ENCODE data around the gene C1orf105.

DNA sequence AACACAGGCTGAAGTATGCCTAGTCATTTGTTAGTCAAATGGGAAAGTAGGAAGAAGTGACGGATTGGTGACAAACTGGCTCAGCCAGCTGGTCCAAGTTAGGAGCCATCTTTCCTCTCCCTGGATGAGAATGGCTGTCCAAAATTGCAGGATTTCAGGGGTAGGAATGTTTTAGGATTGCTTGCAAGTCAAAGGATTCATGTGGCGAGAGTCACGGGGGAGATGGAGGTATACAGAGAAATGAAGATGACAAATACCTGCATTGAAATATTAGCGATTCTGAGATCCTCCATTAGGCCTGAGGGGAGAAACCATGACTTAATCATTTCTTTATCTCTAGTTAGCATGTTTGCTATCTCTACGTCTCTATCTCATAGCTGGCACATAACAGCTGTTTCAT, 65.1 kb downstream of the C1orf105 start:
- TF ChIP-seq, protein P1, sequence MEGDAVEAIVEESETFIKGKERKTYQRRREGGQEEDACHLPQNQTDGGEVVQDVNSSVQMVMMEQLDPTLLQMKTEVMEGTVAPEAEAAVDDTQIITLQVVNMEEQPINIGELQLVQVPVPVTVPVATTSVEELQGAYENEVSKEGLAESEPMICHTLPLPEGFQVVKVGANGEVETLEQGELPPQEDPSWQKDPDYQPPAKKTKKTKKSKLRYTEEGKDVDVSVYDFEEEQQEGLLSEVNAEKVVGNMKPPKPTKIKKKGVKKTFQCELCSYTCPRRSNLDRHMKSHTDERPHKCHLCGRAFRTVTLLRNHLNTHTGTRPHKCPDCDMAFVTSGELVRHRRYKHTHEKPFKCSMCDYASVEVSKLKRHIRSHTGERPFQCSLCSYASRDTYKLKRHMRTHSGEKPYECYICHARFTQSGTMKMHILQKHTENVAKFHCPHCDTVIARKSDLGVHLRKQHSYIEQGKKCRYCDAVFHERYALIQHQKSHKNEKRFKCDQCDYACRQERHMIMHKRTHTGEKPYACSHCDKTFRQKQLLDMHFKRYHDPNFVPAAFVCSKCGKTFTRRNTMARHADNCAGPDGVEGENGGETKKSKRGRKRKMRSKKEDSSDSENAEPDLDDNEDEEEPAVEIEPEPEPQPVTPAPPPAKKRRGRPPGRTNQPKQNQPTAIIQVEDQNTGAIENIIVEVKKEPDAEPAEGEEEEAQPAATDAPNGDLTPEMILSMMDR (IDR thresholded peaks at IDR 0.05), result no peak
- TF ChIP-seq POLR2A (IDR thresholded peaks at IDR 0.05) (no peak), POLR2AphosphoS5 (IDR thresholded peaks at IDR 0.05) (no peak)

Measured in suprapubic skin (tissue), 4 donors.